Urothelium cell line (cell line): ENCODE measurements around the gene ESF1.

Experiments
- DNase-seq: peaks from one replicate; pipeline ENCODE4 v3.0.0; 2011; ENCODE audit warnings: low spot score, mixed read lengths
- FAIRE-seq: peaks from 2 replicates; lab custom pipeline; 2011; peaks lifted over from hg19 to GRCh38; lab: Jason Lieb, UNC

ESF1 gene

GRCh38 chr20:13784893-13785715 is at the start of gene ESF1, which contains the start of gene NDUFAF5:
ESF1 (minus strand) TSS chr20:13784919; CDS start chr20:13783140, 1,779 bp downstream.
NDUFAF5 (plus strand) TSS chr20:13785028; CDS start chr20:13785069, 41 bp downstream.
- FAIRE-seq = no peak
- DNase-seq = peak; percentile 91

GRCh38 chr20:13831476-13831875 is 46.8 kb upstream of the ESF1 start:
- DNase-seq (no peak), FAIRE-seq (no peak)

- FAIRE-seq = no peak
These were observed 40.7 kb upstream of the ESF1 start for GRCh38 chr20:13825465-13825864.

GRCh38 chr20:13824459-13824858 is 39.7 kb upstream of the ESF1 start:
- DNase-seq (no peak), FAIRE-seq (no peak)

More at GRCh38 chr20:13825465-13825864, 40.7 kb upstream of the ESF1 start:
- DNase-seq = no peak

GRCh38 chr20:13822459-13822858 is 37.7 kb upstream of the ESF1 start:
- FAIRE-seq (no peak), DNase-seq (no peak)

- DNase-seq (no peak), FAIRE-seq (no peak)
These were observed 37.2 kb upstream of the ESF1 start for GRCh38 chr20:13821876-13822275.

- DNase-seq = peak; percentile 54
- FAIRE-seq = no peak
These were observed 35.3 kb upstream of the ESF1 start for GRCh38 chr20:13819885-13820645.

- no peak for FAIRE-seq
- no peak for DNase-seq
These were observed 32.6 kb upstream of the ESF1 start for GRCh38 chr20:13817342-13817741.

GRCh38 chr20:13816757-13817156 is 32.0 kb upstream of the ESF1 start:
- DNase-seq (no peak), FAIRE-seq (no peak)

- FAIRE-seq (no peak), DNase-seq (no peak)
These were observed 30.0 kb upstream of the ESF1 start for GRCh38 chr20:13814672-13815071.

- FAIRE-seq (no peak), DNase-seq (no peak)
These were observed 29.2 kb upstream of the ESF1 start for GRCh38 chr20:13813910-13814309.

- FAIRE-seq (no peak), DNase-seq (no peak)
These were observed 25.7 kb upstream of the ESF1 start for GRCh38 chr20:13810446-13810845.

- no peak for DNase-seq
- FAIRE-seq = no peak
These were observed 25.1 kb upstream of the ESF1 start for GRCh38 chr20:13809855-13810254.

GRCh38 chr20:13809373-13809772 is 24.7 kb upstream of the ESF1 start:
- DNase-seq = no peak
- no peak for FAIRE-seq

- DNase-seq = peak; percentile 84
- peak; percentile 61 for FAIRE-seq
These were observed 16.0 kb upstream of the ESF1 start for GRCh38 chr20:13800728-13801134.

- no peak for FAIRE-seq
- DNase-seq = no peak
These were observed 15.3 kb upstream of the ESF1 start for GRCh38 chr20:13799974-13800373.

- DNase-seq (no peak), FAIRE-seq (no peak)
These were observed 14.3 kb upstream of the ESF1 start for GRCh38 chr20:13799040-13799439.

- FAIRE-seq (no peak), DNase-seq (no peak)
These were observed 9.9 kb upstream of the ESF1 start for GRCh38 chr20:13794667-13795066.

- no peak for DNase-seq
- FAIRE-seq = no peak
These were observed 8.3 kb upstream of the ESF1 start for GRCh38 chr20:13793001-13793400.

GRCh38 chr20:13791540-13792459 is 7.1 kb upstream of the ESF1 start:
- FAIRE-seq (no peak), DNase-seq (no peak)

- FAIRE-seq (no peak), DNase-seq (no peak)
These were observed 6.0 kb upstream of the ESF1 start for GRCh38 chr20:13790708-13791107.
